GM12892 (cell line): ENCODE data around the gene FAM237A.

ENCODE experiments used
- POLR2A ChIP-seq: IDR thresholded peaks from 2 replicates; pipeline ENCODE4 v1.6.1; 2011; ENCODE audit warnings: low read depth, low read length, control low read depth
- POLR2AphosphoS5 ChIP-seq: IDR thresholded peaks from 2 replicates; pipeline ENCODE4 v1.6.1; 2011; ENCODE audit warnings: low read depth, low read length, control low read depth
- TAF1 ChIP-seq: IDR thresholded peaks from 2 replicates; pipeline ENCODE4 v1.6.1; 2011; ENCODE audit warnings: low read depth, mild to moderate bottlenecking, control low read depth, low read length, borderline replicate concordance

GRCh38 chr2:206611191-206611590, 31.1 kb upstream of the FAM237A start:
- TF ChIP-seq POLR2AphosphoS5 (no peak), POLR2A (no peak), TAF1 (no peak)
